NT2/D1 (cell line): ENCODE measurements around the gene GADD45GIP1.

ENCODE experiments used
- SUZ12 ChIP-seq: IDR thresholded peaks from 2 replicates; pipeline ENCODE4 v1.6.1; 2011; ENCODE audit not compliant: insufficient read length, insufficient read depth; ENCODE audit errors: extremely low read depth
- YY1 ChIP-seq: IDR thresholded peaks from 2 replicates; pipeline ENCODE4 v1.6.1; 2011; ENCODE audit not compliant: insufficient read length, insufficient read depth
- ZNF274 ChIP-seq: IDR thresholded peaks from 2 replicates; pipeline ENCODE4 v1.6.1; 2011; ENCODE audit warnings: mild to moderate bottlenecking, low read depth, low read length

- TF ChIP-seq SUZ12 (no peak), ZNF274 (no peak), YY1 (no peak)
These were observed 33.4 kb upstream of the GADD45GIP1 start for GRCh38 chr19:12990431-12990830.
